HEK293T (cell line): ENCODE data around the gene SLC36A2.

Source experiments
- CTCF ChIA-PET: fragments of 350-600 bp; formaldehyde crosslinking; extraction: SDS; loops from one replicate; lab custom pipeline; 2021; ENCODE audit warnings: antibody characterized with exemption, inconsistent platforms; lab: Yijun Ruan, JAX
- POLR2A ChIA-PET: fragments of 350-600 bp; formaldehyde crosslinking; extraction: SDS; loops from one replicate; lab custom pipeline; 2020; ENCODE audit warnings: antibody characterized with exemption, inconsistent platforms; lab: Yijun Ruan, JAX
- DNase-seq: peaks from one replicate; pipeline ENCODE4 v3.0.0; 2012; ENCODE audit warnings: mixed read lengths; ENCODE audit errors: extremely low spot score
- ARNT ChIP-seq: fragments of 450-650 bp; IDR thresholded peaks from 2 replicates; pipeline ENCODE4 v1.6.1; 2017; ENCODE audit warnings: mild to moderate bottlenecking
- BHLHE40 ChIP-seq: fragments of 450-650 bp; IDR thresholded peaks from 2 replicates; pipeline ENCODE4 v1.6.1; 2016; ENCODE audit warnings: mild to moderate bottlenecking, moderate library complexity, borderline replicate concordance
- CTBP1 ChIP-seq: fragments of 450-650 bp; IDR thresholded peaks from 2 replicates; pipeline ENCODE4 v1.6.1; 2016; ENCODE audit warnings: borderline replicate concordance
- ELF4 ChIP-seq: fragments of 450-650 bp; IDR thresholded peaks from 2 replicates; pipeline ENCODE4 v1.6.1; 2017; ENCODE audit warnings: antibody characterized with exemption
- FOXA1 ChIP-seq: fragments of 450-650 bp; IDR thresholded peaks from 2 replicates; pipeline ENCODE4 v1.6.1; 2016; ENCODE audit warnings: mild to moderate bottlenecking
- FOXK2 ChIP-seq: fragments of 450-650 bp; IDR thresholded peaks from 2 replicates; pipeline ENCODE4 v1.6.1; 2016; ENCODE audit warnings: mild to moderate bottlenecking
- FOXM1 ChIP-seq: fragments of 450-650 bp; IDR thresholded peaks from 2 replicates; pipeline ENCODE4 v1.6.1; 2017; ENCODE audit warnings: mild to moderate bottlenecking, borderline replicate concordance
- HDGF ChIP-seq: fragments of 450-650 bp; IDR thresholded peaks from 2 replicates; pipeline ENCODE4 v1.6.1; 2017; ENCODE audit warnings: antibody characterized with exemption, borderline replicate concordance
- L3MBTL2 ChIP-seq: fragments of 450-650 bp; conservative IDR thresholded peaks from 2 replicates; pipeline ENCODE4 v1.6.1; 2016; ENCODE audit warnings: mild to moderate bottlenecking
- LEF1 ChIP-seq: fragments of 450-650 bp; IDR thresholded peaks from 2 replicates; pipeline ENCODE4 v1.6.1; 2017; ENCODE audit warnings: mild to moderate bottlenecking, borderline replicate concordance
- NFRKB ChIP-seq: fragments of 450-650 bp; IDR thresholded peaks from 2 replicates; pipeline ENCODE4 v1.6.1; 2016; ENCODE audit warnings: mild to moderate bottlenecking, moderate library complexity
- PKNOX1 ChIP-seq: fragments of 450-650 bp; IDR thresholded peaks from 2 replicates; pipeline ENCODE4 v1.6.1; 2016
- SP1 ChIP-seq: fragments of 450-650 bp; IDR thresholded peaks from 2 replicates; pipeline ENCODE4 v1.6.1; 2017
- SUZ12 ChIP-seq: fragments of 450-650 bp; IDR thresholded peaks from 2 replicates; pipeline ENCODE4 v1.6.1; 2016; ENCODE audit warnings: mild to moderate bottlenecking
- TARDBP ChIP-seq: fragments of 450-650 bp; IDR thresholded peaks from 2 replicates; pipeline ENCODE4 v1.6.1; 2016
- ZNF384 ChIP-seq: fragments of 450-650 bp; IDR thresholded peaks from 2 replicates; pipeline ENCODE4 v1.6.1; 2016

Gene SLC36A2

DNA sequence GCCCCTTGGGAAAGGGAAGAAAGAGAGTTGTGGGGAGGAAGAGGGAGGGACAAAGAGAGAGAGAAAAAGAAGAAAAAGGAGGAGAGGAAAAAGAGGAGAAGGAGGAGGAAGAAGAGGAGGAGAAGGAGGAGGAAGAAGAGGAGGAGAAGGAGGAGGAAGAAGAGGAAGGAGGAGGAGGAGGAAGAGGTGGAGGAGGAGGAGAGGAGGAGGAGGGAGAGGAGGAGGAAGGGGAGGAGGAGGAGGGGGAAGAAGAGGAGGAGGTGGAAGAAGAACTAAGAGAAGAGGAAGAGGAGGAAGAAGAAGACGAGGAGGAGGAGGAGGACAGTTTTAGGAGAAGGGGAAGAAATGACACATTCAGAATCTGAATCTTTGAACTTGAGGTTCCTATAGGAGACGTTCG is 7.4 kb downstream of the SLC36A2 start:
- TF ChIP-seq ELF4 (no peak), FOXK2 (no peak)
- DNase-seq, result no peak
- ChIA-PET CTCF (no interaction called here), POLR2A (no interaction called here)

DNA sequence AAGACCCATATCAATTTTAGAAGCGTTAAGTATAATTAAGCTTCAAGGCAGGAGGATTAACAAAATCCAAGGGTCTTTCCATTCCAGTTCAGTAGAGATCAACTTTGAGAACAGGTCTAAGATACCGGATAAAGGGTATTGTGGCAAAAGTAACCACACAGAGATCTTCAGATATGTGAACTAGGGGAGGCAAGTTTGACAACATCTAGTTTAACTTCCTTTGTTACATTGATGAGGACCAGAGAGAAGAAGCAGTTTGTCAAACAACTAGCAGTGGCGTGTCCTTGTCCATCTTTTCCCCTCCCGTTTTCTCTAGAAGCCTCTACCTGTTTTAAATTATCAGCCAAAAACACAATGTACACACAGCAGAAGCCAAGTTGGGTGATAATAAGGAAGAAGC is 8.6 kb downstream of the SLC36A2 start:
- no peak for TF ChIP-seq FOXM1
- no peak for TF ChIP-seq L3MBTL2
- no peak for TF ChIP-seq ZNF384
- no peak for TF ChIP-seq FOXA1
- no peak for TF ChIP-seq CTBP1
- no peak for TF ChIP-seq PKNOX1
- TF ChIP-seq TARDBP, result no peak
- TF ChIP-seq FOXK2, result no peak
- no peak for TF ChIP-seq SP1
- no peak for TF ChIP-seq LEF1
- TF ChIP-seq SUZ12, result no peak
- no peak for DNase-seq
- ChIA-PET POLR2A (no interaction called here), CTCF (interaction anchor here (0.6 kb wide), 3 partner anchors 117 to 142 kb away, joined by 3 read pairs; no protein-coding TSS in a partner anchor)

- POLR2A ChIA-PET, result no interaction called here
- no peak for DNase-seq
- no peak for TF ChIP-seq L3MBTL2
- TF ChIP-seq ZNF384, result no peak
- CTCF ChIA-PET, result interaction anchor here (1.0 kb wide), 1 partner anchor 17 kb away, joined by 4 read pairs; no protein-coding TSS in a partner anchor
Measured at GRCh38 chr5:151332857-151333256, 14.5 kb downstream of the SLC36A2 start.

- no peak for TF ChIP-seq TARDBP
- TF ChIP-seq CTBP1, result no peak
- TF ChIP-seq ZNF384, result no peak
- TF ChIP-seq SUZ12, result no peak
- no peak for TF ChIP-seq PKNOX1
- TF ChIP-seq ARNT, result no peak
- TF ChIP-seq NFRKB, result no peak
- TF ChIP-seq L3MBTL2, result no peak
- TF ChIP-seq BHLHE40, result no peak
- TF ChIP-seq FOXA1, result no peak
- no peak for TF ChIP-seq FOXK2
- no peak for TF ChIP-seq ELF4
- no peak for TF ChIP-seq LEF1
- TF ChIP-seq HDGF, result no peak
- TF ChIP-seq SP1, result no peak
- ChIA-PET POLR2A (no interaction called here), CTCF (no interaction called here)
- DNase-seq, result no peak
Measured at GRCh38 chr5:151328734-151329133, 18.6 kb downstream of the SLC36A2 start.

DNA sequence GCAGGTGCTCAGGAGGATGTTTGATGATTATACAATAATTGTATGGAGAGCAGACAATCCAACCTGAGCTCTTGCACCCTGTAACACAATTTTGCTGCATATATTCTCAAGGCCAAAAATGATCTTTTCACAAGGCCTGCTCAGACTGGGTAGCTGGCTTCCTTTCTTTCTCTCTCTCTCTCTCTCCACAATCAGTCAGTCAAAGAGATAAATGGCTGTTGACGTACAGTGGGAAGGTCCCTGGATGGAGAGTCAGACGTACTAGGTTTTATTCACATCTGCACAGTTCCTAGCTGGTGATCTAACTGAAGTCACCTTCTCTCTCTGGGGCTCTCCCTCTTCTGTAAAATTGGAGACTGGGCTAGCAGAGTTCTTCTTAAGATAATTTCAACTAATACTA is 19.8 kb downstream of the SLC36A2 start:
- no peak for DNase-seq
- ChIA-PET CTCF (no interaction called here), POLR2A (no interaction called here)
- TF ChIP-seq FOXK2 (no peak), FOXM1 (no peak), CTBP1 (no peak), HDGF (no peak), L3MBTL2 (no peak), ELF4 (no peak), FOXA1 (no peak), PKNOX1 (no peak), SUZ12 (no peak), BHLHE40 (no peak), NFRKB (no peak), SP1 (no peak), ARNT (no peak), TARDBP (no peak)

GRCh38 chr5:151326266-151326665 is 21.1 kb downstream of the SLC36A2 start:
- CTCF ChIA-PET, result no interaction called here
- POLR2A ChIA-PET, result no interaction called here
- no peak for TF ChIP-seq NFRKB
- no peak for TF ChIP-seq FOXK2
- no peak for TF ChIP-seq L3MBTL2
- TF ChIP-seq ELF4, result no peak
- no peak for TF ChIP-seq ZNF384
- no peak for TF ChIP-seq HDGF
- TF ChIP-seq LEF1, result no peak
- TF ChIP-seq BHLHE40, result no peak
- no peak for TF ChIP-seq PKNOX1
- TF ChIP-seq SP1, result no peak
- no peak for TF ChIP-seq FOXA1
- no peak for TF ChIP-seq CTBP1
- TF ChIP-seq FOXM1, result no peak
- TF ChIP-seq TARDBP, result no peak
- no peak for TF ChIP-seq SUZ12
- TF ChIP-seq ARNT, result no peak
- no peak for DNase-seq
